ENCODE data around the gene RGS3. TPM values are rescaled to one million over a fixed set of nuclear protein-coding genes. Genes with fewer than 3 reads are reported as not detected.

The RGS3 gene
- total RNA-seq, 1 experiment from 2014 or later = 71.1 TPM

- DNase-seq = no peak
- no peaks in the 10 kb centered on the region for H3K4me1 ChIP-seq
- peaks cover 9% of the 10 kb centered on the region for H3K9me3 ChIP-seq
- no peak overlapping the region for H3K4me3 ChIP-seq (ENCODE audit: low read depth, low read length)
- H3K36me3 ChIP-seq (ENCODE audit: control insufficient read depth, insufficient read depth, low read length) = no peaks in the 10 kb centered on the region
- POLR2A ChIA-PET = no interaction called here
- intact Hi-C loops (cut with micrococcal nuclease; ENCODE audit: unreplicated experiment) = no loop called here
- H3K4me3 Mint-ChIP-seq (ENCODE audit: unreplicated experiment) = no peak overlapping the region
- CTCF ChIA-PET = interaction anchor here (1.1 kb wide), 1 partner anchor 17 kb away, joined by 4 read pairs; no protein-coding TSS in a partner anchor
- H3K27ac Mint-ChIP-seq (ENCODE audit: unreplicated experiment) = no peak overlapping the region
- H3K4me1 Mint-ChIP-seq (ENCODE audit: low read depth, unreplicated experiment) = no peaks in the 10 kb centered on the region
- H3K9me3 Mint-ChIP-seq (ENCODE audit: unreplicated experiment) = peaks cover 11% of the 10 kb centered on the region
- TF ChIP-seq CTCF (IDR thresholded peaks at IDR 0.05; ENCODE audit: insufficient read depth in 1 of 2, low read depth in 1 of 2, low read length in 1 of 2, severe bottlenecking in 1 of 2, unreplicated experiment in 1 of 2) = no peak
- H3K36me3 Mint-ChIP-seq (ENCODE audit: insufficient read depth, unreplicated experiment) = no peaks in the 10 kb centered on the region
- no peaks in the 10 kb centered on the region for H3K27me3 ChIP-seq (replicated peaks; ENCODE audit: control insufficient read depth, insufficient read depth, low read length)
- no TSS peak for BruUV-seq (replicated peaks)
- H3K27me3 Mint-ChIP-seq (ENCODE audit: insufficient read depth, unreplicated experiment) = peaks cover 9% of the 10 kb centered on the region
Measured at GRCh38 chr9:113641100-113641885, 177.8 kb downstream of the RGS3 start.

- peaks cover 11% of the 10 kb centered on the region for H3K9me3 Mint-ChIP-seq (ENCODE audit: unreplicated experiment)
- peaks cover 9% of the 10 kb centered on the region for H3K27me3 Mint-ChIP-seq (ENCODE audit: insufficient read depth, unreplicated experiment)
- no TSS peak for BruUV-seq (replicated peaks)
- peaks cover 9% of the 10 kb centered on the region for H3K9me3 ChIP-seq
- no peak overlapping the region for H3K27ac Mint-ChIP-seq (ENCODE audit: unreplicated experiment)
- no peak for DNase-seq
- H3K27me3 ChIP-seq (replicated peaks; ENCODE audit: control insufficient read depth, insufficient read depth, low read length) = no peaks in the 10 kb centered on the region
- no peak for TF ChIP-seq CTCF (IDR thresholded peaks at IDR 0.05; ENCODE audit: insufficient read depth in 1 of 2, low read depth in 1 of 2, low read length in 1 of 2, severe bottlenecking in 1 of 2, unreplicated experiment in 1 of 2)
- H3K36me3 ChIP-seq (ENCODE audit: control insufficient read depth, insufficient read depth, low read length) = no peaks in the 10 kb centered on the region
- no peaks in the 10 kb centered on the region for H3K36me3 Mint-ChIP-seq (ENCODE audit: insufficient read depth, unreplicated experiment)
- no peak overlapping the region for H3K4me3 ChIP-seq (ENCODE audit: low read depth, low read length)
- POLR2A ChIA-PET = no interaction called here
- CTCF ChIA-PET = no interaction called here
- no peaks in the 10 kb centered on the region for H3K4me1 ChIP-seq
- H3K4me3 Mint-ChIP-seq (ENCODE audit: unreplicated experiment) = no peak overlapping the region
- intact Hi-C loops (cut with micrococcal nuclease; ENCODE audit: unreplicated experiment) = no loop called here
- no peaks in the 10 kb centered on the region for H3K4me1 Mint-ChIP-seq (ENCODE audit: low read depth, unreplicated experiment)
Measured at GRCh38 chr9:113644321-113644720, 180.8 kb downstream of the RGS3 start.

- BruUV-seq (replicated peaks) = no TSS peak
- H3K4me3 ChIP-seq (ENCODE audit: low read depth, low read length) = no peak overlapping the region
- H3K4me3 Mint-ChIP-seq (ENCODE audit: unreplicated experiment) = no peak overlapping the region
- peaks cover 9% of the 10 kb centered on the region for H3K9me3 ChIP-seq
- ChIA-PET CTCF (no interaction called here), POLR2A (no interaction called here)
- H3K27me3 Mint-ChIP-seq (ENCODE audit: insufficient read depth, unreplicated experiment) = peaks cover 9% of the 10 kb centered on the region
- DNase-seq = peak in 1 of 2 experiments; percentile 21
- H3K4me1 ChIP-seq = no peaks in the 10 kb centered on the region
- no peaks in the 10 kb centered on the region for H3K4me1 Mint-ChIP-seq (ENCODE audit: low read depth, unreplicated experiment)
- no peaks in the 10 kb centered on the region for H3K36me3 Mint-ChIP-seq (ENCODE audit: insufficient read depth, unreplicated experiment)
- intact Hi-C loops (cut with micrococcal nuclease; ENCODE audit: unreplicated experiment) = no loop called here
- H3K27me3 ChIP-seq (replicated peaks; ENCODE audit: control insufficient read depth, insufficient read depth, low read length) = no peaks in the 10 kb centered on the region
- H3K27ac Mint-ChIP-seq (ENCODE audit: unreplicated experiment) = no peak overlapping the region
- no peaks in the 10 kb centered on the region for H3K36me3 ChIP-seq (ENCODE audit: control insufficient read depth, insufficient read depth, low read length)
- no peak for TF ChIP-seq CTCF (IDR thresholded peaks at IDR 0.05; ENCODE audit: insufficient read depth in 1 of 2, low read depth in 1 of 2, low read length in 1 of 2, severe bottlenecking in 1 of 2, unreplicated experiment in 1 of 2)
- peaks cover 11% of the 10 kb centered on the region for H3K9me3 Mint-ChIP-seq (ENCODE audit: unreplicated experiment)
Measured at GRCh38 chr9:113645227-113645977, 181.9 kb downstream of the RGS3 start.
